ENCODE results near the gene PRRX1.
A peak's percentile ranks its signal among the peaks of the same experiment; 100 is the strongest.

PRRX1 gene

GRCh38 chr1:170623171-170623570 lies 40.8 kb upstream of the PRRX1 start:
- no peak for DNase-seq

GRCh38 chr1:170624146-170624545 lies 39.8 kb upstream of the PRRX1 start:
- TF ChIP-seq CTCF (IDR thresholded peaks at IDR 0.05; ENCODE audit: low read depth, low read length): no peak
- Histone ChIP-seq H3K9me3 (ENCODE audit: severe bottlenecking) (no peaks in the 10 kb centered on the region), H3K36me3 (no peaks in the 10 kb centered on the region), H3K4me3 (ENCODE audit: low read depth, low read length) (no peak overlapping the region), H3K27ac (no peak overlapping the region), H3K27me3 (ENCODE audit: insufficient read depth, low read depth, severe bottlenecking) (no peaks in the 10 kb centered on the region)
- no peak for DNase-seq

More at GRCh38 chr1:170623171-170623570, 40.8 kb upstream of the PRRX1 start:
- H3K4me3 ChIP-seq (ENCODE audit: low read depth, low read length): no peak overlapping the region
- no peaks in the 10 kb centered on the region for H3K9me3 ChIP-seq (ENCODE audit: severe bottlenecking)
- TF ChIP-seq CTCF (IDR thresholded peaks at IDR 0.05; ENCODE audit: low read depth, low read length): no peak
- H3K27me3 ChIP-seq (ENCODE audit: insufficient read depth, low read depth, severe bottlenecking): no peaks in the 10 kb centered on the region
- no peak overlapping the region for H3K27ac ChIP-seq
- no peaks in the 10 kb centered on the region for H3K36me3 ChIP-seq

GRCh38 chr1:170630977-170631376 lies 33.0 kb upstream of the PRRX1 start:
- H3K4me3 ChIP-seq (ENCODE audit: low read depth, low read length): no peak overlapping the region
- no peak overlapping the region for H3K27ac ChIP-seq
- no peaks in the 10 kb centered on the region for H3K27me3 ChIP-seq (ENCODE audit: insufficient read depth, low read depth, severe bottlenecking)
- H3K36me3 ChIP-seq: no peaks in the 10 kb centered on the region
- TF ChIP-seq CTCF (IDR thresholded peaks at IDR 0.05; ENCODE audit: low read depth, low read length): no peak
- DNase-seq: peak; percentile 8
- no peaks in the 10 kb centered on the region for H3K9me3 ChIP-seq (ENCODE audit: severe bottlenecking)

- Histone ChIP-seq H3K4me3 (ENCODE audit: low read depth, low read length) (no peak overlapping the region), H3K27ac (no peak overlapping the region), H3K27me3 (ENCODE audit: insufficient read depth, low read depth, severe bottlenecking) (no peaks in the 10 kb centered on the region), H3K9me3 (ENCODE audit: severe bottlenecking) (no peaks in the 10 kb centered on the region), H3K36me3 (no peaks in the 10 kb centered on the region)
- no peak for TF ChIP-seq CTCF (IDR thresholded peaks at IDR 0.05; ENCODE audit: low read depth, low read length)
- no peak for DNase-seq
These were observed 29.6 kb upstream of the PRRX1 start for GRCh38 chr1:170634293-170634692.

GRCh38 chr1:170634824-170635410 lies 29.0 kb upstream of the PRRX1 start:
- no peak overlapping the region for H3K4me3 ChIP-seq (ENCODE audit: low read depth, low read length)
- no peaks in the 10 kb centered on the region for H3K9me3 ChIP-seq (ENCODE audit: severe bottlenecking)
- H3K36me3 ChIP-seq: no peaks in the 10 kb centered on the region
- no peak for DNase-seq
- H3K27ac ChIP-seq: no peak overlapping the region
- H3K27me3 ChIP-seq (ENCODE audit: insufficient read depth, low read depth, severe bottlenecking): no peaks in the 10 kb centered on the region
- no peak for TF ChIP-seq CTCF (IDR thresholded peaks at IDR 0.05; ENCODE audit: low read depth, low read length)

GRCh38 chr1:170640581-170640980 lies 23.4 kb upstream of the PRRX1 start:
- no peak overlapping the region for H3K27ac ChIP-seq
- no peak for DNase-seq
- H3K4me3 ChIP-seq (ENCODE audit: low read depth, low read length): no peak overlapping the region
- no peak for TF ChIP-seq CTCF (IDR thresholded peaks at IDR 0.05; ENCODE audit: low read depth, low read length)
- H3K9me3 ChIP-seq (ENCODE audit: severe bottlenecking): no peaks in the 10 kb centered on the region
- H3K36me3 ChIP-seq: no peaks in the 10 kb centered on the region
- no peaks in the 10 kb centered on the region for H3K27me3 ChIP-seq (ENCODE audit: insufficient read depth, low read depth, severe bottlenecking)
